Stimulated activated CD4-positive, alpha-beta T cell treated with anti-CD3 and anti-CD28 coated beads, Interleukin-12 subunit alpha, Interleukin-12 subunit beta, amount 100 ng/mL, for 4 hours (primary cell): ENCODE data around the gene TBC1D4.

Experiments used
- DNase-seq: peaks from one replicate; pipeline ENCODE4 v3.0.0-alpha.2; 2020

The TBC1D4 gene

GRCh38 chr13:75485286-75486062 is 3.5 kb upstream of the TBC1D4 start:
- DNase-seq = no peak

DNA sequence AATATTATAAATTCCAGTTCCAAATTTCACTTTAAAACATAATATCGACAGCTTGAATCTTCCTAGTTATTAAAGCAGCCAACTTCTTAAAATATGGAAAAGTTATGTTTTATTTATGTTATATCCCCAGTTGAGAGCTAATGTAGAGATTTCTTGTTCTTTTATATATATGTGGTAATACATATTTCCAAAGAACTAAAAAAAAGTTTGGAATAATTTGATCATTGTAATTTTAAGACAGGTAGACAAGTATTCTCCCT is 781 bp upstream of the TBC1D4 start:
- no peak for DNase-seq

DNA sequence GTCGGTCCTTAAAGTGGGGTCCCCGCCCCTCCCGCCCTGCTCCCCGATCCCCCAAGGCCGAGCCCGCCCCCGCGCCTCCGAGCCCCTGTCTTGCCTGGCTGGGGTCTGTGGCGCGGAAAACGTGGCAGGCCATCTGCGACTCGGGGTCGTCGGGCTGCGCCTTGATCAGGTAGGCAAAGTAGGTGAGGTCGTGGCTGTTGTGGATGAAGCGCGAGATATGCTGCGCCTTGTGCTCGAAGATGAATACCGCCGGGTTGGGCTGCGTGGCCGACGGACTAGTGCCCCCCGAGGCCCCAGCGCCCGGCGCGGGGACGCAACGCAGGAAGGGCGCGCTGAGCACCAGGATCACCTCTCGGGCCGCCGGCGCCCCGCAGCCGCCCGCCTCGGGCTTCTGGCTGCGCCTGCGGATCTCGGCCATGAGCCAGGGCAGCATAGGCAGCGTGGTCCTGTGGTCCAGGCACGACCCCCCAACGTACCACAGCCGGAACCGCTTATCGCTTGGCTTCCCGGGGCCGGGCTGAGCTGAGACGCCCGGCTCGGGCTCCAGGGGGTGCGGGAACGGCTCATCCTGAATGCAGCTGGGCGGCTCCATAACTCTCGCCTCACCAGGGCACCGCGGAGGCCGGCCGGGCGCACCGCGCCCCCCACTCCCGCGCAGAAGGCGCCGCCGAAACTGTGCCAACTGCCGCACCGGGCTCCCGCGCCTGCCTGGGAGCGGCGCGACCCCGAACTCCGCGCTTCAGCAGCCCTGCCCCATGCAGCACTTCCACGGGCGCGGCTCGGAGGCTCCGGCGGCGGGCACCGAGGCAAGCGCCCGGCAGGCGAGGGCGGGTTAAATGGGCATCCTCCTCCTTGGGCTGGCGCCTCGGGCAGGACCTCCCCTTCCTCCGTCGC is 546 bp downstream of the TBC1D4 start:
- peak; percentile 6 for DNase-seq

- peak; percentile 3 for DNase-seq
Measured at GRCh38 chr13:75480671-75481175, 1.2 kb downstream of the TBC1D4 start.

DNA sequence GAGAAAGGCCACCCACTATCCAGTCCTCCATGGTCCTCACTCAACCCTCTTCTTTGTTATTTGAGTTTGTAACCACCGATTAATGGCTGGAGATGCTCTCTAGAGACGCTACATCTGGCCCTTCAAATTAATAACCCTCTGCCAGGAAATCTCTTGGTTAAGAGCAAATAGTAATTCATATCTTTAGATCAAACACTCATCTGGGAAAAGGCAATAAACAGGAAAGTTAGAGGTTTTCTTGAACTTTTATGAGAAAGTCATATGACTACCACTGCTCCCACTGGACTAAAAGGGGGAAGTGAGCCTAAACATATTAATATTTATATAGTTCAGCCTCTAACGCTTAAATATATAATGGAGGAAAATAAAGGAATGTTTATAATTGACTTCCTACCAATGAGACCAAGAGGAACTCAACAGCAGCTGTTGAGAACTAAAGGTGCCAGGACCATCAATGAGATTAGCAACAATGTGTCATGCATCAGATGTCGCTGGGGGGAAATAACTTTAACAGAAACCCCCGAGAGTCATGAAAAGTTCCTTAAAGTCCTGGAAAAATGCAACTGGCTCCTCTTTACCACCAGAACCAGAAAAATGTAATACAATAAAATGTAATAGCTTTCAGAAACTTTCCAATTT is 2.7 kb downstream of the TBC1D4 start:
- DNase-seq = no peak

DNA sequence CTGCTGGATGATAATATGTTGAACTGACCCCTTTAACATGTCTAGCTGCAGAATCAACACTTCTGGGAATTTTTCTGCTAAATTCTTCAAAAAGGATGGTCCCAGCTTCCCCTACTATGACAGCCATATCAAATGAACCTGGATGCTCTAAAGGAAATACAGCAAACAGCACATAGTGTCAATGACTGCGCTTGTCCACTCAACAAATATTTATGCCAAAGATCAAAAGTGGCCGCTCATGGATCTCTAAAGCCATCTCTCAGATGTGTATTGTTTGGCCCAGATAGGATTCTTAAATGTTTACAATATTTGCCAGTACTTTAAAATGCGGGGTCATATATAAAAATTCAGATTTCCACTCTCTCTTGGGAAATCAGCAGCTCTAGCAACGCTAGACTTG is 3.3 kb downstream of the TBC1D4 start:
- DNase-seq = no peak

- no peak for DNase-seq
Measured at GRCh38 chr13:75474956-75475355, 7.0 kb downstream of the TBC1D4 start.

- DNase-seq = no peak
Measured at GRCh38 chr13:75473468-75473867, 8.5 kb downstream of the TBC1D4 start.

GRCh38 chr13:75470676-75471075 is 11.3 kb downstream of the TBC1D4 start:
- no peak for DNase-seq

DNA sequence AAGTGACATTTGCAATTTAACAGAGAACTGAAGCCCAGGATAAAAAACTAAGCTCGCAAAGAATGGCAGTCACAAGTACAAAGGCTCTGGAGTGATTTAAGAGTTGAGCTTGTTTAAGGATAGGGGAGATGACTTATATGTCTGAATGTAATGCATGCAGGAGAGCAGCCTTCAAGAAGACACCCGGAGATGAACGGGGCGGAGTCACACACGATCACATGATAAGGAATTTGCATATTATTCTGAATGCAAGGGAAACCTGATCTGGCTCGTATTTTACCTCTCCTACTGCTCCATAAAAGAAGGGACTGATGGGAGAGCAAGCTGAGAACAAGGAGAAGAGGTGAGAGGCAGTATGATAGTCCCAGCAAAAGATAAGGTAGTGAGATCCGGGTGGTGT is 12.9 kb downstream of the TBC1D4 start:
- no peak for DNase-seq

GRCh38 chr13:75468602-75469001 is 13.4 kb downstream of the TBC1D4 start:
- DNase-seq = no peak

- no peak for DNase-seq
Measured at GRCh38 chr13:75468098-75468497, 13.9 kb downstream of the TBC1D4 start.

DNA sequence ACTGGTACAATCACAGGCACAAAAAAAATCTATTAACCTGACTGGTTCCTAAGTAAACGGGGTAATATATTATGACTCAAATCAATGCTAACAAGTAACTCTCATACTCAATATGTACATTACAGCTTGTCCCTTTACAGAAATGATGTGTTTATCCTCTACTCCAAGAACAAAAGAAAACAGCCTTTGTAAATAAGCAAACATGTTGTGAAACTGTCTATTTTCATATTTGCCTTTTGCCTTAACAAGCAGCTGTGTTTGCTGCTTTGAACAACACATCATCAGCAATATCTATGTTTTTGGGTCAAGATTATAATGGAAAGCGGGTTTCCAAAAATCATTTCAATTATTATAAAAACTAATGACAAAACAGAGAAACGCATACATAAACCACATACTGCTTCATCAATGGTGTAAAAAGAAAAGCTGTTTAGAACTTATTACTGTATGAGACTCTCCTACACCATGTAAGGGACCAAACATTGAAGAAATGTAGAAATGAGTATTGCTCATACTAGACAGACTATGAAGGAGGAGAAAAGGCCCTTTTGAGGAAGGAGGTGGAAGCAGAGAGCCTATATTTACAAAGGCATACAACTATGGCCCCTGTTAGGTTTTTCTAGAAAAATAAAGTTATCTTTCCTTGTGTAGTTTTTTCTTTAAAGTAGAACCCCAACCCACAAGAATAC is 14.8 kb downstream of the TBC1D4 start:
- no peak for DNase-seq

DNA sequence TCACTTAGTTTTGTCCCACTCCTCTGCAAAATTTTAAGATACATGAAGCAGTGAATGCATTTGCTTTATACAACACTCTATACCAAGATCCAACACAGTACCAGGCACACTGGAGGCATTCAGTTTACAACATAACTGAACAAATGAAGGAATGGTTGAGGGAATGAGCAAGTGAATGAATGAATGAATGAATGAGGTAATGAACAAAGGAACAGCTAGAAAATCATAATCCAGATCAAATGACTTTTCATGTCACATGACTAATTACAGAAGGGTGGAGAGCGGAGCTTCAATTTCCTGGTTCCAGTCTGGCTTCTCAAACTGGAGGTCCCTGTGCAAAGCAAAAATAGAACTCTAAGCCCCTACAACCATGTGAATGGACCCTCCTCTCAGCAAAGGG is 16.7 kb downstream of the TBC1D4 start:
- DNase-seq = no peak

- DNase-seq = no peak
Measured at GRCh38 chr13:75461314-75461713, 20.7 kb downstream of the TBC1D4 start.

DNA sequence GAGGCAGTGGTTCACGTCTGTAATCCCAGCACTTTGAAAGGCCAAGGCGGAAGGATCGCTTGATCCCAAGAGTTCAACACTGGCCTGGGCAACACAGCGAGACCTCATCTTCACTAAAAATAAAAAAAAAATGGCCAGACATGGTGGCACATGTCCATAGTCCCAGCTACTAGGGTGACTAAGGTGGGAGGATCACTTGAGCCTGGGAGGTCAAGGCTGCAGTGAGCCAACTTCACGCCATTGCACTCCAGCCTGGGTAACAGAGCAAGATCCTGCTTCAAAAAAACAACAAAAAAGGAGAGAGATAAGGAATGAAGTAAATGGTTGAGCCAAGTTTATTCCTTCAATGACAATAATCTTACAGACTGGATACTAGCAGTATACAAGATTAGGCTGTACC is 21.3 kb downstream of the TBC1D4 start:
- no peak for DNase-seq

GRCh38 chr13:75458696-75459422 is 23.1 kb downstream of the TBC1D4 start:
- no peak for DNase-seq

GRCh38 chr13:75455962-75456361 is 26.0 kb downstream of the TBC1D4 start:
- no peak for DNase-seq

DNA sequence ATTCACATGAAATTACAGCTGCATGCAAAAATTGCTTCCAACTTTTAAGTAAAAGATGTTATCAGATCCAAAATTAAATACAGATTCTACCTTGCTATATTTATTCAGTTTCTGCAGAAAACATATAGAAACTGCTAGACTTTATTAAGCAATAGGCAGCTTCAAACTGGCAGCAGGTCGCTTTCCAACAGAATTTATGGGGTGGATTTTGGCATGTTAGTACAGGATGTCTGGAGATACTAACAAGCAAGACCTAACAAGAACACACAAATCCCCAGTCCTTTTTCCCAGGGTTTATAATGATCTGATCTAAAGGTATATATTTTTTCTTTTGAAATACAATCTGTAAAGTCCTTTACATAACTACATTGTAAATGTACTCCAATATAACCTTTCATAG is 27.5 kb downstream of the TBC1D4 start:
- DNase-seq = no peak

- no peak for DNase-seq
Measured at GRCh38 chr13:75452564-75452963, 29.4 kb downstream of the TBC1D4 start.

DNA sequence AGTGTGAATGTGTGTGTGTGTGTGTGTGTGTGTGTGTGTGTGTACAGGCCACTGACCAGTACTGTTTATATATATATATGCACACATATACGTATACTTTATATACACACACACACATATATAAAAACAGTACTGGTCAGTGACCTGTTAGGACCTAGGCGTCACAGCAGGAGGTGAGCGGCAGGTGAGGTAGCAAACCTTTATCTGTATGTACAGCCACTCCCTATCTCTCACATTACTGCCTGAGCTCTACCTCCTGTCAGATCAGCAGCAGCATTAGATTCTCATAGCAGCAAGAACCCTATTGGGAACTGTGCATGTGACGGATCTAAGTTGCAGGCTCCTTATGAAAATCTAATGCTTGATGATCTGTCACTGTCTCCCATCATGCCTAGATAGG is 34.5 kb downstream of the TBC1D4 start:
- no peak for DNase-seq

DNA sequence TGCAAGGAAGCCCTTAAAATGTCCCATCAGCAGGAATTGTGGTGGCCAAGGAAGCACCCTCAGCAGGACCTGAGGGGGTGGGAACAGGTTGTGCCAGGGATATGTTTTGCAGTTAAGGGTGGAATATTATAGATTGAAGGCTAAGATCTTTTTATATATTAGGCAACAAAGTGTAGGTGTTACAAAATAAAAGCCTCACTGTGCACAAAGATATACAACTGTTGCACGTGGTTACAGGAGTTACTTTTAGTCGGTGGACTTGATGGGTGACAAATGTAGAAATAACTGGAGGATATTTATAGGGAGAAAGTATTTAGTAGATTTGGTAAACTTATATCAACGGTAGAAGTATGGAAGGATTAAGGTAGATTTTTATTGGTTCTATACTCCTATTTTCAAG is 35.1 kb downstream of the TBC1D4 start:
- no peak for DNase-seq
